Breast epithelium (tissue), 3 donors: ENCODE measurements around the gene TMEM132C.

ENCODE experiments used
- POLR2A ChIP-seq: fragments of 450-650 bp; IDR thresholded peaks from one replicate; pipeline ENCODE4 v1.6.1; 2016; ENCODE audit warnings: antibody characterized with exemption, mild to moderate bottlenecking, moderate library complexity
- POLR2AphosphoS5 ChIP-seq, 3 donors: sonication (generic); formaldehyde crosslinking; IDR thresholded peaks; one replicate each; pipeline ENCODE4 v1.6.1; 2017; ENCODE audit warnings: antibody characterized with exemption in 3 of 3
- TF ChIP-seq, protein P1 (sequence below), 3 donors: fragments of 450-650 bp; IDR thresholded peaks; one replicate each; pipeline ENCODE4 v1.5.1; 2016 to 2017; ENCODE audit warnings: antibody characterized with exemption in 3 of 3, mild to moderate bottlenecking in 3 of 3, moderate library complexity in 3 of 3

DNA sequence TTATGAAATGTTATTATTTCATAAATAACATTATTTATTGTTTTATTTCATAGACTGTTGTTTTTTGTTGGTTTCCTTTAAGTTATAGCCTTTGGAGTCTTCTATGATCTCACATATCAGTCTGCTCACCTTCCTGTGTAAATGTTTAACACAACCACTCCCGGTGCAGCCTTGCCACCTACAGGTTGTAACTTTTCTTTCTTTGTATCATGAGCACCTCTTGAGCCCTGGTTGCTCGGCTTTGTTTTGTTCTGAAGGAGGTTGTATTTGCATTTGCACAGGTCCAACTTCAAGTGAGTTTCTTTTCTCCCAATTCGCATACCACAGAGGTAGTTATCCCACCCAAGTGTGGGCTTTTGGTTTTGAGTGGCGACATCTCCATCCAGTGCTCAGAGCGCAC is 435.4 kb downstream of the TMEM132C start:
- TF ChIP-seq, protein P1, sequence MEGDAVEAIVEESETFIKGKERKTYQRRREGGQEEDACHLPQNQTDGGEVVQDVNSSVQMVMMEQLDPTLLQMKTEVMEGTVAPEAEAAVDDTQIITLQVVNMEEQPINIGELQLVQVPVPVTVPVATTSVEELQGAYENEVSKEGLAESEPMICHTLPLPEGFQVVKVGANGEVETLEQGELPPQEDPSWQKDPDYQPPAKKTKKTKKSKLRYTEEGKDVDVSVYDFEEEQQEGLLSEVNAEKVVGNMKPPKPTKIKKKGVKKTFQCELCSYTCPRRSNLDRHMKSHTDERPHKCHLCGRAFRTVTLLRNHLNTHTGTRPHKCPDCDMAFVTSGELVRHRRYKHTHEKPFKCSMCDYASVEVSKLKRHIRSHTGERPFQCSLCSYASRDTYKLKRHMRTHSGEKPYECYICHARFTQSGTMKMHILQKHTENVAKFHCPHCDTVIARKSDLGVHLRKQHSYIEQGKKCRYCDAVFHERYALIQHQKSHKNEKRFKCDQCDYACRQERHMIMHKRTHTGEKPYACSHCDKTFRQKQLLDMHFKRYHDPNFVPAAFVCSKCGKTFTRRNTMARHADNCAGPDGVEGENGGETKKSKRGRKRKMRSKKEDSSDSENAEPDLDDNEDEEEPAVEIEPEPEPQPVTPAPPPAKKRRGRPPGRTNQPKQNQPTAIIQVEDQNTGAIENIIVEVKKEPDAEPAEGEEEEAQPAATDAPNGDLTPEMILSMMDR (IDR thresholded peaks at IDR 0.05) = no peak
- TF ChIP-seq POLR2AphosphoS5 (IDR thresholded peaks at IDR 0.05) = no peak
- TF ChIP-seq POLR2A = no peak
